Measurements from ENCODE around the gene WNT9A.

Gene WNT9A

DNA sequence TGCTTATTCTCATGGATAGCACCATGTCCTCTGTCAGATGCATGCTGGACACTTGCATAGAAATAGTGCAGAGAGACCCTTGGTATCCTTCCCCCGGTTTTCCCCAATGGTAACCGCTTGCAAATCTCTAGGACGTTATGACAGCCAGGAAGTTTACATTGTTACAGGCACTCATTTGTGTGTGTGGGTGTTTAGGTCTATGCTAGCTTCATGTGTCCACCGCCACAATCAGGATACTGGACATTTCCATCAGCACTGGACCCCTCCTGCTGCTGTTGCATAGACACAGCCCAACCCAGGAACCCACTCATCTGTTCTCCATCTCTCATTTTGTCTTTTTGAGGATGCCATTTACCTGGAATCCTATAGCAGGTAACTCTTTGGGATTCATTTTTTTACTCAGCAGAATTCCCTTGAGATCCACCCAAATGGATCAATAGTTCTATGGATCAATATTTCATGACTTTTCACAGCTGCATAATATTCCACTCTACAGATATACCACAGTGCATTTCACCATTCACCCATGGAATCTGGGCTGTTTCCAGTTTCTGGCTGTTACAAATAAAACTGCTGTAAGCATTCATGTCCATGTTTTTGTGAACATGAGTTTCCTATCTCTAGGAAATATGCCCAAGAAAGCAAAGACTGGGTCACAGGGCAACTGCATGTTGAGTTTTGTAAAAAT lies 6.6 kb upstream of the WNT9A start:
- DNase-seq (ENCODE audit: low read depth in 3 of 3): no peak

DNA sequence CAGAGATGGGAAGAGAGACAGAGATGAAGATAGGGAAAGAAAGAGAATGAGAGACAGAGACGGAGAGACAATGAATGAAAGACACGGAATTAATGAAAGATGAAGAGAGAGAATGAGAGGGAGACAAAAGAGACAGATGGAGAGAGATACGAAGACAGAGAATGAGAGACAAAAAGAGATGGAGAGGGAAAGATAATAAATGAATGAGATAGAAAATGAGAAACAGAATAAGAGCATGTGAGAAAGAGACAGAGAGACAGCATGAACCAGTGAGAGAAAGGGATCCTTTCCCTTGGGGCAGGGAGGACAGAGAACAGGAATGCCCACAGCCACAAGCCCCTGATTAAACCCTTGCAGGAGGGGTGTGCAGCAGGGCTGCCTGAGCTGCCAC lies 5.3 kb upstream of the WNT9A start:
- DNase-seq (ENCODE audit: low read depth in 3 of 3): no peak

DNA sequence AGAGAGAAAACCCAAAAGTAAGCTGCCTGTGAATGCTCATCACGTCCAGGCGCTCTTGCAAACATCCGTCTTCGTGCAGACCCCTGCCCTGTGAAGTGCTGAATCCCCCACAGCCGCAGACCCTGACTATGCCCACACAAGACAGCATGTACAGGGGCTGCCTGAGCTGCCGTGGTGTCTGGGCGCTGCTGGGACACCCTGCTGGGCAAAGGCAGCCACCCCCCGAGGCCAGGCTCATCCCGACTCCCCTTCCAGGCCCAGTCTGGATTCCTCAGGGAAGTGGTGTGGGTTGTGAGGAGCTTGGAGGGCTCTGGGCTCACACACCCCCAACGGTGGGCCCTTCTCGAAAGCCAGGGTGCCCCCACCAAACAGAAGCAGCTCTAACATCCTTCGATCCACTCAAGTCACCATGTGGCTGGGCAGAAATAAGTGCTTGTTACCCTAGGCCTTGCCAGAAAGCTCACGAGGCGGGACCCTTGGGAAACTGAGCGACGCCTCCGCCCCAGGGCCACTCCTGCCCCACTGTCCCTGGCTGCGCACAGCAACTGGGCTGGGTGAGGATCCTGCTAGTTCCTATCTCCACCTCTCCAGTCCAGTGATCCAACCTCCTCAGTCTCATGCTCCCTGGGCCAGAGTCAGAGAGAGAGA lies 4.8 kb upstream of the WNT9A start:
- no peak for DNase-seq (ENCODE audit: low read depth in 3 of 3)

DNA sequence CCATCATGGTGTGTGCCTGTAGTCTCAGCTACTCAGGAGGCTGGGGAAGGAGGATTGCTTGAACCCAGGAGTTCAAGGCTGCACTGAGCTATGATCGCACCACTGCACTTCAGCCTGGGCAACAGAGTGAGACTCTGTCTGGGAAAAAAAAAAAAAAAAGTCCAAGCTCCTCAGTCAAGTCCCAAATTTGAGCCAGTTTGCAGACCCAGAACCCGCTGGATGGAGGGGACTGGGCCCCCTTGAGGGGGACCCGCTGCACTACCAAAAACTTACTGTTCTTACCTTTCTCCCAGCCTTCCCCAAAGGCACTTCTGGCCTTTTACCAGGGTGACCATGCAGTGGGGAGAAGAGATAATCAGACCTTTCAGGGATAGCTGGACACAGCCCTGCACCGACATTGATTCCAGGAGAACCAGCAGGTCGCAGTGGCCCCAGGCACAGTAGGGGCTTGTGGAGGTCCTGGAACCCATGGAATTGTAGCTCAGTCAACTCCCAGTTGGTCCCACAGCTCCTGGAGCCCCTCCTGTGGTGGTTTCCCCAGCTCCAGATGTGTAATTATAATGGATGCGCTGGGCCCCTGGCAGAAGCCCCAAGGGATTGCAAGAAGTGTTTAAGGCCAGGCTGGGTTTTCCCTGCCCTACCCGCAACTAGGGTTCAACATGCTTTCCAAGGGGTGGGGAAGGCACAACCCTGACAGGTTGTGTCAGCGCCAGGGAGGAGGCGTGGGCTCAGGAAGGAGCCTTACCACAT lies 4.1 kb upstream of the WNT9A start:
- no peak for DNase-seq (ENCODE audit: low read depth in 3 of 3)

- DNase-seq (ENCODE audit: low read depth in 3 of 3): no peak
Measured at GRCh38 chr1:227950735-227951346, 3.1 kb upstream of the WNT9A start.

DNA sequence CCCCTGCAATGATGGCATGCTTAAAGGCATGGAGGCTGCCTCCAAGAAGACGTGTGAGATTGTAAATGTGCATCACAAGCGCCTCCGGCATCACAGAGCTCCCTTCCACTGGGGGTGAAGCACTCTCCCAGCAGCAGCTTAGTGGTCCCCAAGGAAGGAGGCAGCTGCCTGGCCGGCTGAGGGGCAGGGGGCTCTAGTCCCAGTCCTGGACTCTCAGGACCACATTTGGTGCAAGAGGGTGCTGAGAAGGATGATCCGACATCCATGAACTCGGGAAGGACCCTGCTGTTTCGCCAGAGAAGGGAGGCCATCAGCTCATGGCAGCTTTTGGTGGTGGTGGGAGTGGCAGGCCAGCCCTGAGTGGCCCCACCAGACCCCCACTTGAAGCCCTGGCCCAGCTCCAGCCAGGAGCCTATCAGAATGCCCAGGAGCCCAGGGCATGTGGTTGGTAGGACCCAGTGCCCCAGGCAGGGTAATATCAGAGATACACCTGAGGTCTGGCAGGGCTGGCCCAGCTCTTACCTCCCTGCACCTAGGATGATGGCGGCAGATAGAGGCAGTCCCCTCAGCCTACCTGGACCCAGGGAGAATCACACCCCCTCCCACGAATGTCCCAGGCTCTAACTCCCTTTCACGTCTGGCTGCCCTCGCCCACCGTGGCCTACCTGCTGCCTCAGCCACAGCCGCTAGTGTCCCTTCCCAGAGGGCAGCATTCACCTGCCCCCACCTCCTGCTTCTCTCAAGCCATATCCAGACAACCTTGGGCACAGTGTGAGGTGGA lies 2.4 kb upstream of the WNT9A start:
- DNase-seq (ENCODE audit: low read depth in 3 of 3): no peak

- no peak for DNase-seq (ENCODE audit: low read depth in 3 of 3)
Measured at GRCh38 chr1:227949341-227949921, 1.7 kb upstream of the WNT9A start.

DNA sequence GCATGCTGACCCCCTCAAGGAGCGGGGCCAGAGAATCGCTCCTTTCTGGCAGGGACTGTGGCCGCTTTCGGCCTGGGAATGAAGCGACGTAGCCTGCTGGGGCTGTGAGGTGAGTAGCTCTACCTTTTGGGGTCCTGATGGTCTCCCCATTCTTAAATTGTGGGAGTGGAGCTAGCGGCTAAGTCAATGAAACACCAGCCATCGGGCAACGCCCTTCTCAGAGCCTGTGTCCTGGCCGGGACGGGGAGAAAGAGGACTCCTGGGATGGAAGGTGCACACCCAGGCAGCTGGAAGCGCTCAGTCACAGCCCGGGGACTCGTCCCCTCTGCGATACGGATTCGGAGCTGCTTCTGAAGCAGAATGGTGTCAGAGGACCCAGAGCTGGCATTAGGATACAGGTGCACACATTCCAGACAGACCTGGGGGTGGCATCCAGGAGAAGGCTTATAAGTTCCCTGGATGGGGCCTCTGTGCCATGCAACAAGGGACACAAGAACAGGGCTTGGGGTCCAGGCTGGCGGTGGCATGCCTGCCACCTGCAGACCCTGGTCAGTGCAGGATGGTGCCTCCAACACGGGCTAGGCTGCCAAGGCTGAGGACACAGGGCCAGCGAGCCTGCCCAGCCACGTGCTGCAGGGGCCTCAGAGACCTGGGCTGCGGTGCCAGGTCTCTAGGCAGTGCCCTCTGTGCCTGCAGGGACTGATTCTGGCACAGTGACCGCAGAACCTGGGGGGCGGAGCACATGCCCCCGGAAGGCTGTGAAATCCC lies 945 bp upstream of the WNT9A start:
- DNase-seq (ENCODE audit: low read depth in 3 of 3): no peak

GRCh38 chr1:227947386-227947675 lies 401 bp downstream of the WNT9A start:
- no peak for DNase-seq (ENCODE audit: low read depth in 3 of 3)

DNA sequence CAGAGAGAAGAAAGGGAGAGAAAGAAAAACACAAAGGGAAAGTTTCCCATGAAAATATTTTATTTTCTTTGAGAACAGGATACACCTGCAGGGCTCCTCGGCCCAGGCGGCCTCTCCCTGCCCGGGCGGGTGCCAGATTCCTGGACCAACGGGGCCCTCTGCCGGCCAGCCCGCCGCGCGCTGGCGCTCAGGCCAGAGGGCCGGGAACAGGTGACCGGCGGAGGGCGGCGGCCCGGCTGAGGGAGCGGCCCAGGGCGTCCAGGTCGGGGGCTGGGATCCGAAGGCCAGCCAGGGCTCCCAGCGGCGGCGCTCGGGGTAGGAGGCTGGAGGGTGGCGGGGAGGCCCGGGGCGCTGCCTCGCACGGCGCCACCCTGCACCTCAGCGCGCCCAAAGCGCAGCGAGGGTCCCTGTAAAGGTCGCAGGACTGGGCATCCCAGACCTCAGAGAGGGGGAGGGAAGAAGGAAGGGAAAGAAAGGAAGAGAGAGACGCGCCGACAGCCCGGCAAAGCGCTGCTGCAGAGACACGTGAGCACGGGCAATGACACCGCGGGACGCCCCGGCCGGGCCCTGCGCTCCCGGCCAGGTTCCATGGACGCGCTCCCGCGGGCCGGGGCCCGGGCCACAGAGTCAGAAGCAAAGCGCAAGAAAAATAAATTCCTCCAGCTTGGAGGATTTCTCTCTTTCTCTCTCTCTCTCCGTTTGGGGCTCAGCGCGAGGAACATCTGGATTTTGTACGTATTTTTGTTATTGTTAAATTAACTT lies 927 bp downstream of the WNT9A start:
- peak in 2 of 3 donors; percentile 13 to 46 for DNase-seq (ENCODE audit: low read depth in 3 of 3)

DNA sequence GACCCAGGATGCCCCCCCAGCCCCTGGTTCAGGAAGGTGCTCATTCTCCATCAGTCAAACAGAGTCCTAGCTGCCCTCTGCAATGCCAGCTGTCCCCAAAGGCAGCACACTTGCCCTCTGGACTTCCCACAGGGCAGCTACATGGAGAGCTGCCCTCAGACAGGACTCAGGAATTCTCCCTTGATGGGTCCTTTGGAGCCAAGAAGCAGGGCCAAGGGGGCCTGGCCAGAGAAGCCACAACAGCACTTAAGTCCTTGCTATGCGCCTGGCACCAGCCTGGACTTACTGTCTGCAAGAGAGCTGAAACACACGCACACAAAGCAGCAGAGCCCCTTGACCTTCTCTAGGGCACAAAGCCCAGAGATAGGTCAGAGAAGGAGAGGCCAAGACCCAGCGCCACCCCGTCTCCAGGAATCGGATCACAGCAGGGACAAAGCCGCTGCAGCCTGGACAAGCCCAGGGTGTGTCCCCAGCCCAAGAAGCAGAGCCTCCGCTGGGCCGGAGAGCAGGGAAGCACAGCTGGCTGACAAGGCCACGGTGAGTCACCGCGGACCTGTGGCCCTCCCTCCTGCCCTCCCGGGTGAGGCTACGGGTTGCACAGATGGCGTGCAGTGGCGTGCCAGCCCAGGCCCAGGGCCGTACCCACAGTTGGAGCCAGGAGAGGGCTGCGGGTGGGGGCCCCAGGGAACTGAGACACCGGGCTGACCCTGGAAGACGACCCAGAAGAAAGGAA lies 1.7 kb downstream of the WNT9A start:
- no peak for DNase-seq (ENCODE audit: low read depth in 3 of 3)

DNA sequence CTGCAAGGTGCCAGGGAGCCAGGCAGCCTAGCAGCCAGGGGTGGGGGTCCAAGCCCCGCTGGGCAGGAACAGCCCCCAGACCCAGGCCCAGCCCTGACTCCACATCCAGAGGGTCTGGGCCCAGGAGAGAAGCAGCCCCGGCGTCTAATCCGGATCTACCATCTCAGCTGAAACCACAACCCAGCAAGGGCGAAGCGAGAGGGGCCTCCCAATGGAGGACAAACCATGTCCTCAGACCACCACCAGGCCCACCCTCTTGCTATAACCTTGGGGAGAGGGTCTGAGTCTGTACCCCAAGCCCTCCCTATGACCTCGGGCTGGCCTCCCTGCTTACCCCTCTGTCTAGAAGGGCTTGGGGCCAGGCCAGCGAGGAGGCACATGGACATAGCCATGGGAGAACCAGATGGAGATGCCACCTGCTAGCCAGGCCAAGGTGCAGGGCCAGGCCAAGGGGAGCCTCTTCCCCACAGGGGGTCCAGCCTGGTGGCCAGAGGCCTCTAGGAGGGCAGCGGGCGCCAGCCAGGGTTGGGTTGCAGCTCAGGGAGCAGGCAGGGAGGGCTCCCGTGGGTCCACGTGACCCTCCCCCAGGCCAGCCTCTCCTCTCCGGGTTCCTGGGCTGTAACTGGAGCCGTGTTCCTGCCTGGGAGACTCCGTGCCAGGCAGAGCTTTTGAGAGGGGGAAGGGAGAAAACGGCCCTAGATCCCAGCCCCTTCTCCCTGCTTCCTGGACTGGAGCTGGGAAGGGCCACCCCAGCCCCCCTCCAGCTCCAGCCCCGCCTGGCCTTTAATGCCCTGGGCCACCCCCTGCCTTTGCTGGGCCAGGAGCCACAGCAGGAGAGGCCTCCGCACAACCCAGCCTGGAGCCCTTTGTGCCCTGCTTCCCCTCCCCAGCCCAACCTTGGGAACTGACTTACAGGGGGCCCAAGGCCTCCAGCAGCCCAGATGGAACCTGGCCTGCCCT lies 2.5 kb downstream of the WNT9A start:
- DNase-seq (ENCODE audit: low read depth in 3 of 3): no peak

GRCh38 chr1:227944090-227944930 lies 3.4 kb downstream of the WNT9A start:
- DNase-seq (ENCODE audit: low read depth in 3 of 3): no peak

DNA sequence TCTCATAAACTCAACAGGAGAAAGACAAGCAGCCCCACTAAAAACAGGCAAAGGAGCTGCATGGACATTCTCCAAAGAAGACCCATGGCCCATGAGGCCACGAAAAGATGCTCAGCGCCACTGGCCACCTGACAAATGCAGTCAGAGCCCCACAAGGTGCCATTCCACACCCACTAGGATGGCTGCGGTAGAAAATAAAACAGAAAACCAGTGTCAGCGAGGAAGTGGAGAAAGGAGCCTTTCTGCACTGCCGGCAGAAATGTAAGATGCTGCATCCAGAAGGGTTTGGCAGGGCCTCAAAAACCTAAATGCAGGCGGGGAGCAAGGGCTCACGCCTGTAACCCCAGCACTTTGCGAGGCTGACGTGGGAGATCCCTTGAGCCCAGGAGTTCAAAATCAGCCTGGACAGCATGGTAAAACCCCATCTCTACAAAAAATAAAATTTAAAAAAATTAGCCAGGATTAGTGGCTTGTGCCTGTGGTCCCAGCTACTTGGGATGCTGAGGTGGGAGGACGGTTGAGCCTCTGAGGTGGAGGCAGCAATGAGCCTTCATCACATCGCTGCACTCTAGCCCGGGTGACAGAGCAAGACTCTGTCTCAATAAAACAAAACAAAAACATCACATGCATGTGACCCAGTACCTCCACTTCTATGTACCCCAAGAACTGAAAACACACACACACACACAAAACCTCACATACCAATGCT lies 4.2 kb downstream of the WNT9A start:
- DNase-seq (ENCODE audit: low read depth in 3 of 3): no peak

DNA sequence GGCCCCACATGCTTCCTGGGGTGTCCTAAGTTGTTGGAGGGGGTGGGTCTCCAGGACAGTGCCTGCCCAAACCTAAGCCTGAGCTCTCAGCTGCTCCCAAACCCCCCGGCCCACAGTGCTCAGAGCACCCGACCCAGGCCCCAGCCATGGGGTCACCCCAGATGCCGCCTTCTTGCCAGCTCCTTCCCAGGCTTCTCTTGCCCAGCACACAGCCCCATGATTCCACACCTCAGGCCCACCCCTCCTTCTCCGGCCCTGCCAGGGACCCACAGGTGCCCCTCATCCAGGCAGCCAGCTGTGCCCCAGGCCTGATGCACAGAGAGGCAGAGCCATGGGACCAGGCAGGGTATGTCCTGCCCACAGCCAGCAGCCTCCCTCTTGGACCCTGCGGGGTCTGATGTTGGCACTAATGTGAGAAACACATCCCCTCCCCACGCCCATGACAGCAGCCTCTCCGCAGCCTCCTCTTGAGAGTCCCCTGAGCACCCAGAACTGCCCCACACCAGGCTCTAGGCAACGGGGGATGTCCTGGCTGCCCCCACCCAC lies 4.9 kb downstream of the WNT9A start:
- DNase-seq (ENCODE audit: low read depth in 3 of 3): no peak

DNA sequence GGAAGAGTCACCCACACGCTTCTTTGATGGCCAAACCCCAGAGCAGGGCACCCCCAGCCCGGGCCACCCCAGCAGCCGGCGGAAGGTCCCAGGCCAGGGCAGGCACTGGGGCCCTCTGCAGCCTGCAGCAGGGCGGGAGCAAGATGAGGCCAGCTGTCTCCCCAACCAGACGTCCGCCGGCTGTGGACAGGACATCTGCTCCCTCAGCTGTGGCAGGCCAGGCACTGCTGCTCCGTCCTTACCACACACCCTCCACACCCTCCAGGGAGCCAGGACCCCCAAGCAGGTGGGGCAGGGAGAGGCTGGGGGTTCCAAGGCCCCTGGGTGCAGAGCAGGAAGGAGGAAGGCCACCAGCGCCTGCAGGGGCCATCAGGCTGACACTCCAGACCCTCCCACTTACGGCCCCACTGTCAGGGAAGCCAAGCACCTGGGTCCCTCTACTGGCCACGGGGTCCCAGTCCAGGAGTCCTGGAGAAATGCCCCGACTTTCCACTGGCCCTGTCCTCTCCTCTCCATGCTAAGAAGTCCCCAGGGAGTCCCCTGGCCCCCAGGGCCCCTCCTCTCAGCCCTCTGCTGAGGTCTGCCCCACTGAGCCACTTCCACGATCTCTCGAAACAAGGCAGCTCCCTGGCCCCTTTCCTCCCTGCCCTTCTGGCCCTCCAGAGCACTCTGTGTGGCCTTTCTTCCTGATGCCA lies 5.6 kb downstream of the WNT9A start:
- DNase-seq (ENCODE audit: low read depth in 3 of 3): no peak

Data from stimulated activated CD4-positive, alpha-beta T cell treated with anti-CD3 and anti-CD28 coated beads, TNF-alpha, amount 100 ng/mL, for 48 hours (primary cell).